ENCODE data around the gene RTL1. TPM values are rescaled to one million over a fixed set of nuclear protein-coding genes. Genes with fewer than 3 reads are reported as not detected.
A peak's percentile ranks its signal among the peaks of the same experiment; 100 is the strongest.

RTL1 gene
- total RNA-seq, 2 experiments from 2014 or later: not detected

- Mint-ChIP-seq H3K4me3 (no peak overlapping the region), H3K9me3 (no peaks in the 10 kb centered on the region), H3K27ac (no peak overlapping the region), H3K27me3 (peaks cover 42% of the 10 kb centered on the region), H3K4me1 (no peaks in the 10 kb centered on the region), H3K36me3 (ENCODE audit: low read depth) (no peaks in the 10 kb centered on the region)
- ChIA-PET CTCF (no interaction called here), POLR2A (no interaction called here)
- no peak for DNase-seq
Measured at GRCh38 chr14:100903134-100903468, 421 bp downstream of the RTL1 start.

GRCh38 chr14:100902295-100903133, 1.0 kb downstream of the RTL1 start:
- POLR2A ChIA-PET: no interaction called here
- H3K27ac Mint-ChIP-seq: no peak overlapping the region
- H3K4me1 Mint-ChIP-seq: no peaks in the 10 kb centered on the region
- no peaks in the 10 kb centered on the region for H3K36me3 Mint-ChIP-seq (ENCODE audit: low read depth)
- H3K4me3 Mint-ChIP-seq: no peak overlapping the region
- no peaks in the 10 kb centered on the region for H3K9me3 Mint-ChIP-seq
- peaks cover 42% of the 10 kb centered on the region for H3K27me3 Mint-ChIP-seq
- DNase-seq: no peak
- CTCF ChIA-PET: no interaction called here

- H3K4me3 Mint-ChIP-seq: no peak overlapping the region
- H3K27ac Mint-ChIP-seq: no peak overlapping the region
- no peaks in the 10 kb centered on the region for H3K36me3 Mint-ChIP-seq (ENCODE audit: low read depth)
- no peak for DNase-seq
- H3K27me3 Mint-ChIP-seq: peaks cover 43% of the 10 kb centered on the region
- POLR2A ChIA-PET: no interaction called here
- CTCF ChIA-PET: interaction anchor here (0.8 kb wide), 1 partner anchor 105 kb away, joined by 3 read pairs; no protein-coding TSS in a partner anchor
- H3K9me3 Mint-ChIP-seq: no peaks in the 10 kb centered on the region
- H3K4me1 Mint-ChIP-seq: no peaks in the 10 kb centered on the region
Measured at GRCh38 chr14:100901391-100902183, 1.9 kb downstream of the RTL1 start.

GRCh38 chr14:100900837-100901390, 2.6 kb downstream of the RTL1 start:
- H3K27me3 Mint-ChIP-seq: peaks cover 41% of the 10 kb centered on the region
- ChIA-PET CTCF (interaction anchor here (0.8 to 1.3 kb wide), 2 partner anchors 22 to 104 kb away, joined by 3 read pairs; no protein-coding TSS in a partner anchor), POLR2A (no interaction called here)
- H3K9me3 Mint-ChIP-seq: no peaks in the 10 kb centered on the region
- no peaks in the 10 kb centered on the region for H3K36me3 Mint-ChIP-seq (ENCODE audit: low read depth)
- no peaks in the 10 kb centered on the region for H3K4me1 Mint-ChIP-seq
- H3K4me3 Mint-ChIP-seq: no peak overlapping the region
- no peak overlapping the region for H3K27ac Mint-ChIP-seq
- DNase-seq: peak; percentile 17

- no peaks in the 10 kb centered on the region for H3K4me1 Mint-ChIP-seq
- POLR2A ChIA-PET: no interaction called here
Measured at GRCh38 chr14:100899884-100900771, 3.4 kb downstream of the RTL1 start.

GRCh38 chr14:100898935-100899883, 4.3 kb downstream of the RTL1 start:
- ChIA-PET POLR2A (no interaction called here), CTCF (no interaction called here)
- H3K9me3 Mint-ChIP-seq: no peaks in the 10 kb centered on the region
- no peaks in the 10 kb centered on the region for H3K4me1 Mint-ChIP-seq
- peaks cover 38% of the 10 kb centered on the region for H3K27me3 Mint-ChIP-seq
- no peak overlapping the region for H3K27ac Mint-ChIP-seq
- no peak overlapping the region for H3K4me3 Mint-ChIP-seq
- no peak for DNase-seq
- no peaks in the 10 kb centered on the region for H3K36me3 Mint-ChIP-seq (ENCODE audit: low read depth)

More at GRCh38 chr14:100899884-100900771, 3.4 kb downstream of the RTL1 start:
- Mint-ChIP-seq H3K9me3 (no peaks in the 10 kb centered on the region), H3K4me3 (no peak overlapping the region), H3K27ac (no peak overlapping the region), H3K27me3 (peaks cover 40% of the 10 kb centered on the region), H3K36me3 (ENCODE audit: low read depth) (no peaks in the 10 kb centered on the region)
- DNase-seq: no peak
- CTCF ChIA-PET: interaction anchor here (1.3 kb wide), 1 partner anchor 22 kb away, joined by 3 read pairs; no protein-coding TSS in a partner anchor

- POLR2A ChIA-PET: no interaction called here
- Mint-ChIP-seq H3K4me3 (no peak overlapping the region), H3K4me1 (no peaks in the 10 kb centered on the region), H3K27ac (no peak overlapping the region), H3K36me3 (ENCODE audit: low read depth) (no peaks in the 10 kb centered on the region), H3K9me3 (no peaks in the 10 kb centered on the region), H3K27me3 (peaks cover 35% of the 10 kb centered on the region)
- DNase-seq: no peak
- CTCF ChIA-PET: no interaction called here
Measured at GRCh38 chr14:100898465-100898864, 5.1 kb downstream of the RTL1 start.

- Mint-ChIP-seq H3K36me3 (ENCODE audit: low read depth) (no peaks in the 10 kb centered on the region), H3K4me3 (no peak overlapping the region), H3K9me3 (no peaks in the 10 kb centered on the region), H3K4me1 (no peaks in the 10 kb centered on the region), H3K27ac (no peak overlapping the region), H3K27me3 (peaks cover 25% of the 10 kb centered on the region)
- CTCF ChIA-PET: no interaction called here
- no peak for DNase-seq
- POLR2A ChIA-PET: no interaction called here
Measured at GRCh38 chr14:100896369-100897060, 7.0 kb downstream of the RTL1 start.

GRCh38 chr14:100895411-100895810, 8.1 kb downstream of the RTL1 start:
- ChIA-PET CTCF (no interaction called here), POLR2A (no interaction called here)
- Mint-ChIP-seq H3K27me3 (peaks cover 18% of the 10 kb centered on the region), H3K4me1 (no peaks in the 10 kb centered on the region), H3K4me3 (no peak overlapping the region), H3K9me3 (no peaks in the 10 kb centered on the region), H3K36me3 (ENCODE audit: low read depth) (no peaks in the 10 kb centered on the region), H3K27ac (no peak overlapping the region)
- DNase-seq: no peak

GRCh38 chr14:100894416-100894815, 9.1 kb downstream of the RTL1 start:
- Mint-ChIP-seq H3K4me1 (no peaks in the 10 kb centered on the region), H3K36me3 (ENCODE audit: low read depth) (no peaks in the 10 kb centered on the region), H3K27me3 (peaks cover 9% of the 10 kb centered on the region), H3K4me3 (no peak overlapping the region), H3K27ac (no peak overlapping the region), H3K9me3 (no peaks in the 10 kb centered on the region)
- ChIA-PET POLR2A (no interaction called here), CTCF (no interaction called here)
- no peak for DNase-seq

- ChIA-PET CTCF (no interaction called here), POLR2A (no interaction called here)
- H3K4me1 Mint-ChIP-seq: no peaks in the 10 kb centered on the region
- no peak overlapping the region for H3K27ac Mint-ChIP-seq
- no peak overlapping the region for H3K4me3 Mint-ChIP-seq
- peaks cover 8% of the 10 kb centered on the region for H3K27me3 Mint-ChIP-seq
- H3K9me3 Mint-ChIP-seq: no peaks in the 10 kb centered on the region
- H3K36me3 Mint-ChIP-seq (ENCODE audit: low read depth): no peaks in the 10 kb centered on the region
- DNase-seq: no peak
Measured at GRCh38 chr14:100893760-100894159, 9.8 kb downstream of the RTL1 start.
